HUES64 (cell line): ENCODE measurements around the gene ATP9A.
"Not testable (repeated sequence)": the region's sequence is repeated elsewhere in the genome, so short reads cannot be mapped to it uniquely, and the experiment has no call there.

ENCODE experiments used
- H3K27ac ChIP-seq: 2 replicates; pipeline ENCODE4 v1.7.0; 2013; ENCODE audit warnings: low read depth, low read length, inconsistent platforms
- H3K27me3 ChIP-seq: 2 replicates; pipeline ENCODE4 v1.6.1; 2013; ENCODE audit warnings: mild to moderate bottlenecking, low read length; ENCODE audit not compliant: insufficient read depth
- H3K36me3 ChIP-seq: 2 replicates; pipeline ENCODE4 v1.6.1; 2013; ENCODE audit warnings: mild to moderate bottlenecking, low read length; ENCODE audit not compliant: insufficient read depth
- H3K4me1 ChIP-seq: 2 replicates; pipeline ENCODE4 v1.6.1; 2013; ENCODE audit warnings: mild to moderate bottlenecking, low read length, moderate library complexity; ENCODE audit not compliant: insufficient read depth
- H3K4me3 ChIP-seq: 2 replicates; pipeline ENCODE4 v1.5.1; 2013; ENCODE audit warnings: mild to moderate bottlenecking, low read length, moderate library complexity
- H3K9ac ChIP-seq: 2 replicates; pipeline ENCODE4 v1.6.1; 2013; ENCODE audit warnings: mild to moderate bottlenecking, low read depth, low read length
- H3K9me3 ChIP-seq: 2 replicates; pipeline ENCODE4 v1.6.1; 2013; ENCODE audit warnings: low read depth, low read length; ENCODE audit not compliant: insufficient read depth
- WGBS: fragments of 150-250, 120-280 bp; methylation state at CpG from one replicate; pipeline ENCODE4 v1.1.7; 2013; ENCODE audit warnings: missing lambda C conversion rate; 5-methylcytosine and 5-hydroxymethylcytosine counted together

ATP9A gene

GRCh38 chr20:51647674-51648570 is 120.3 kb downstream of the ATP9A start:
- Histone ChIP-seq H3K9ac (no peak overlapping the region), H3K4me1 (no peaks in the 10 kb centered on the region), H3K4me3 (no peak overlapping the region), H3K27me3 (no peaks in the 10 kb centered on the region), H3K9me3 (no peaks in the 10 kb centered on the region), H3K36me3 (no peaks in the 10 kb centered on the region), H3K27ac (no peak overlapping the region)
- 85% methylated on average over 16 of the region's 17 CpGs for WGBS

- 92% methylated on average over 7 of the region's 8 CpGs for WGBS
- H3K9ac ChIP-seq, H3K36me3 ChIP-seq, H3K4me3 ChIP-seq, H3K4me1 ChIP-seq, H3K27ac ChIP-seq, H3K27me3 ChIP-seq, H3K9me3 ChIP-seq: not testable (repeated sequence)
Measured at GRCh38 chr20:51643810-51644209, 124.4 kb downstream of the ATP9A start.

- WGBS: 64% methylated on average over 2 of the region's 2 CpGs
- H3K4me3 ChIP-seq: no peak overlapping the region
- no peaks in the 10 kb centered on the region for H3K9me3 ChIP-seq
- H3K4me1 ChIP-seq: no peaks in the 10 kb centered on the region
- H3K27me3 ChIP-seq: no peaks in the 10 kb centered on the region
- H3K9ac ChIP-seq: no peak overlapping the region
- no peaks in the 10 kb centered on the region for H3K36me3 ChIP-seq
- no peak overlapping the region for H3K27ac ChIP-seq
Measured at GRCh38 chr20:51643390-51643789, 124.8 kb downstream of the ATP9A start.

- Histone ChIP-seq H3K36me3 (no peaks in the 10 kb centered on the region), H3K9me3 (no peaks in the 10 kb centered on the region), H3K4me3 (no peak overlapping the region), H3K27me3 (no peaks in the 10 kb centered on the region), H3K9ac (no peak overlapping the region), H3K4me1 (no peaks in the 10 kb centered on the region), H3K27ac (no peak overlapping the region)
- 89% methylated on average over 4 of the region's 4 CpGs for WGBS
Measured at GRCh38 chr20:51641866-51642265, 126.3 kb downstream of the ATP9A start.

DNA sequence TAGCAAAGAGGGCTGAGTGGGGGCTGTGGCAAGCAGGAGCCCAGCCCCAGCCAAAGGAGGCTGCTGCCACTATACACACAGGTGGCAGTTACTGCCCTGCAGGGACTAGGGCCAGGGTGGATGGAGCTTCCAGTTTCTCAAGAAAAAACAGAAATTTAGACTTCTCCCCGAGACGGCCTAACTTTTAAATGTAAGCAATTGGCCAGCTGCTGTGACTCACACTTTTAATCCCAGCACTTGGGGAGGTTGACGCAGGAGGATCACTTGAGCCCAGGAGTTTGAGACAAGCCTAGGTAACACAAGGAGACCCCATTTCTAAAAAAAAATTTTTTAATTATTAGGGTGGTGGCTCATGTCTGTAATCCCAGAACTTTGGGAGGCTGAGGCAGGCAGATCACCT is 127.4 kb downstream of the ATP9A start:
- WGBS: 91% methylated on average over 3 of the region's 3 CpGs
- Histone ChIP-seq H3K36me3 (no peaks in the 10 kb centered on the region), H3K9me3 (no peaks in the 10 kb centered on the region), H3K27me3 (no peaks in the 10 kb centered on the region), H3K4me1 (no peaks in the 10 kb centered on the region), H3K27ac (no peak overlapping the region), H3K9ac (no peak overlapping the region), H3K4me3 (no peak overlapping the region)

- no peak overlapping the region for H3K9ac ChIP-seq
Measured at GRCh38 chr20:51639206-51639832, 128.9 kb downstream of the ATP9A start.

GRCh38 chr20:51637241-51637640 is 130.9 kb downstream of the ATP9A start:
- no peaks in the 10 kb centered on the region for H3K9me3 ChIP-seq
- H3K36me3 ChIP-seq: no peaks in the 10 kb centered on the region
- no peak overlapping the region for H3K4me3 ChIP-seq
- WGBS: 92% methylated on average over 7 of the region's 8 CpGs
- no peaks in the 10 kb centered on the region for H3K4me1 ChIP-seq
- no peaks in the 10 kb centered on the region for H3K27me3 ChIP-seq
- H3K9ac ChIP-seq: no peak overlapping the region
- H3K27ac ChIP-seq: no peak overlapping the region

More at GRCh38 chr20:51639206-51639832, 128.9 kb downstream of the ATP9A start:
- Histone ChIP-seq H3K27ac (no peak overlapping the region), H3K4me3 (no peak overlapping the region), H3K9me3 (no peaks in the 10 kb centered on the region), H3K36me3 (no peaks in the 10 kb centered on the region), H3K4me1 (no peaks in the 10 kb centered on the region), H3K27me3 (no peaks in the 10 kb centered on the region)
- WGBS: 31% methylated on average over 12 of the region's 12 CpGs

GRCh38 chr20:51636123-51636522 is 132.1 kb downstream of the ATP9A start:
- no peaks in the 10 kb centered on the region for H3K27me3 ChIP-seq
- no peaks in the 10 kb centered on the region for H3K36me3 ChIP-seq
- WGBS: 99% methylated on average over 8 of the region's 8 CpGs
- H3K9me3 ChIP-seq: no peaks in the 10 kb centered on the region
- H3K9ac ChIP-seq: no peak overlapping the region
- H3K27ac ChIP-seq: no peak overlapping the region
- H3K4me1 ChIP-seq: no peaks in the 10 kb centered on the region
- no peak overlapping the region for H3K4me3 ChIP-seq

DNA sequence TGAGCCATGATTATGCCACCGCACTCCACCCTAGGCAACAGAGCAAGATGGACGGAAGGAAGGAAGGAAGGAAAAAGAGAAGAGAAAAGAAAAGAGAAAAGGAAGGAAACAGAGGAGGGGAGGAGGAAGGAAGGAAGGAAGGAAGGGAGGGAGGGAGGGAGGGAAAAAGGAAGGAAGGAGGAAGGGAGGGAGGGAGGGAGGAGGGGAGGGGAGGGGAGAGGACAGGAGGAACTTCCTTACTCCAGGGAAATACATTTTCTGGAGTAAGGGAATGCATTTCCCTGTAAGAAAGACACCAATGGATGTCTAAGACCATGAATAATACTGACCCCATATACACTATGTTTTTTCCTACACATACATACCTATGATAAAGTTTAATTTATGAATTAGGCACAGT is 132.5 kb downstream of the ATP9A start:
- Histone ChIP-seq H3K36me3 (no peaks in the 10 kb centered on the region), H3K9ac (no peak overlapping the region), H3K27ac (no peak overlapping the region), H3K9me3 (no peaks in the 10 kb centered on the region), H3K4me3 (no peak overlapping the region), H3K4me1 (no peaks in the 10 kb centered on the region), H3K27me3 (no peaks in the 10 kb centered on the region)
- WGBS: 93% methylated on average over 2 of the region's 2 CpGs

GRCh38 chr20:51634877-51635276 is 133.3 kb downstream of the ATP9A start:
- no peaks in the 10 kb centered on the region for H3K27me3 ChIP-seq
- no peaks in the 10 kb centered on the region for H3K36me3 ChIP-seq
- no peak overlapping the region for H3K9ac ChIP-seq
- no peaks in the 10 kb centered on the region for H3K9me3 ChIP-seq
- H3K4me1 ChIP-seq: no peaks in the 10 kb centered on the region
- H3K4me3 ChIP-seq: no peak overlapping the region
- WGBS: 95% methylated on average over 5 of the region's 5 CpGs
- no peak overlapping the region for H3K27ac ChIP-seq

GRCh38 chr20:51634257-51634656 is 133.9 kb downstream of the ATP9A start:
- WGBS: 91% methylated on average over 9 of the region's 9 CpGs
- no peaks in the 10 kb centered on the region for H3K36me3 ChIP-seq
- no peaks in the 10 kb centered on the region for H3K4me1 ChIP-seq
- no peaks in the 10 kb centered on the region for H3K9me3 ChIP-seq
- H3K27ac ChIP-seq: no peak overlapping the region
- no peak overlapping the region for H3K9ac ChIP-seq
- no peaks in the 10 kb centered on the region for H3K27me3 ChIP-seq
- H3K4me3 ChIP-seq: no peak overlapping the region
